A549 treated with ZK216348 at 1 μM for 4 hours (cell line): ENCODE results near the gene FAM167B. TPM values are rescaled to one million over a fixed set of nuclear protein-coding genes. Genes with fewer than 3 reads are reported as not detected.

Source experiments
- total RNA-seq: library from RNA; stranded (reverse); fragments of 200-300 nt; extraction: Qiagen RNA extraction; gene quantifications from 5 replicates; pipeline ENCODE4 v1.2.3, GENCODE V29; 2022; ENCODE audit warnings: low read depth

Gene FAM167B
- 0.36 to 0.86 TPM (median 0.73 TPM) in 5 replicates for total RNA-seq

DNA sequence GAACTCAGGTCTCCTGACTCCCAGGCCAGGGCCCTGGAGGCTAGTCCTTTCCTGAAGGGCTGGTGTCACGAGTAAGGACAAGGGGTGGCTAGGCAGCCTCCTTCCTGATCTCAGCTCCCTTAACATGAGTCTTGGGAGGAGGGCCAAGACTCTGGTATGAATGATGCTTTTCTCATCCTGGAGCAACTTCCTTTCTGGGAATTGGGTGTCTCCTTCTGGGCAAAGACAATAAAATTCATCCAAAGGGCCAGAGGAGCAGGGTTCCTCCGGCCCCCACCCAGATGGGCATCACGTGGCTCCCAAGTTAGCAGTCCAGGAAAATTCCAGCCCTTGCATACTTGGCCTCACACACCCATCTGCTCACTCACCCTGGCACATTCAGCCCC is at the start of gene FAM167B:
FAM167B (plus strand) TSS at position 335 of the 386 bp plus-strand sequence. CDS start 200 bp downstream, outside the sequence.

DNA sequence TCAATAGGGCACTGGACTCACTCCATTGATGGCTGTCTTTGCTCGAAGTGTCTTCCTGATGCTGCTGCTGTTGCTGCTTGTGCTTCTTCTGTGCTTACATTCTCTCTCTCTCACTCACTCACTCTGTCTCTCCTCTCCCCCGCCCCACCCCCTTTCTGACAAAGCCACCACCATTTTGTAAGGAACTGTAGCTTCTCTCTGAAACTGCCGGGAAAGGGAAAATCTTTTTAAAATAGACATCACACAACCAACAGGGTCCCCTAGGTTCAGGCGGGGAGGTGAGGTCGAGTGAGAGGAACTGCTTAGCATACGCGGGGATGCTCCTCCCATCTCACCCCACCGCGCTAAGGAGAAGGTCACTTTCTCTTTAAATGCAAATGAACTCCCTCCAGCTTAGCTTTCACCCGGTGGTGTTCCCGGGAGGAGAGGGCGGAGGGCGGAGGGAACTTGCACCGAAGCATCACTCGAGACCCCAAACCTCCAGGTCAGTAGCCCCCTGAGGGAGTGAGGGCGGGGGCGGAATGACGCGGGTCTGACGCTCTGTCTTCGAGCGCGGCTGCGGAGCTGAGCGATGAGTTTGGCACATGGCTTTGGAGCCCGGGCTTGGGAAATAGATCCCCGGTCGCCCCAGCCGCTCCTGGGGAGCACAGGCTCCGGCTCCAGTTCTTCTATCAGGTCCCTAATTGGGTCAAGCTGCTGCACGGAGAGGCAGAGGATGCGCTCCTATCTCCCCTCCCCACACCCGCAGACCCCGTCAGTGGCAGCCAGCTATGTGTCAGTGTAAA is 46.6 kb upstream of the FAM167B start, which contains the start of gene CCDC28B:
CCDC28B (plus strand) TSS at position 370 of the 785 bp plus-strand sequence. CDS start 1,341 bp downstream, outside the sequence.

DNA sequence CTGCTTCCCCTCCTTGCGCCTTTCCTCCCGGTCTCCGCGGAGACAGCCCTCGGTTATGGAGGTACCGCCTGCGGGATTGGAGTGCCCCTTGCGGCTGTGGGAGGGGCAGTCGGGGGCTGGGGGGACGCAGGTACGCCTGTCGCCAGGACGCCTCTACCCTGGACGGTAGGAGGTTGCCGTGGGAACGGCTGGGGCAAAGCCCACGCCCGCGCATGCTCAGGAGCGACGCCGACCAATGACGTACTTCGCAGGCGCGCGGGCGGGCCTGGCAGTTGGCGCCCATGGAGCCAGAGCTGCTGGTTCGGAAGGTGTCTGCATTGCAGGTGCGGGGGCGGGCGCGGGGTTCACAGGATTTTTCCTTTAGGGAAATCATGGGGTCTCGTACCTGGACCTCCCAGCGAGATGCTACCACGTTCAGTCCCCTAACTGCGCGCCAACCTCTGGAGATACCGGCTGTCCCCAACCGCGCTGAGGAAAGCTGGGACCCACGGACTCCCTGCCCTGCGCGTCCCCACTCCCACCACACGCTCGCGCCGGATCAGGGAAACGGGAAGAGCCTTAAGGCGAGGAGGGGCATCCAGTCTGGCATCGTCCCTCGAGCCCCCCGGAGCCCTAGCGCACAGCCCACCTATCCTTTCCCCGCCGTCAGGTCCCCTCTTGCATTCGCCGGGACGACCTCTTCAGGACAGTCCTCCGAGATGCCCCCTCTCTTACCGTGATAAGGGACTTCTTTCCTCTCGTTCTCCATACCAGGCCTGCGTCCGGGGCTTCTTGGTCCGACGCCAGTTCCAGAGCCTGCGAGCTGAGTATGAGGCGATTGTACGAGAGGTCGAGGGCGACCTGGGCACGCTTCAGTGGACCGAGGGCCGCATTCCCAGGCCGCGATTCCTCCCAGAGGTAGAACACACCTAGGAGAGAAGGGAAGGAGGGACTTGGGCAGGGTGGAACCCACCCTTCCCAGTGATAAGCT is 41.3 kb upstream of the FAM167B start, which contains the start of gene IQCC:
IQCC (plus strand) TSS at position 271 of the 970 bp plus-strand sequence; CDS start at position 282, 11 bp downstream.

DNA sequence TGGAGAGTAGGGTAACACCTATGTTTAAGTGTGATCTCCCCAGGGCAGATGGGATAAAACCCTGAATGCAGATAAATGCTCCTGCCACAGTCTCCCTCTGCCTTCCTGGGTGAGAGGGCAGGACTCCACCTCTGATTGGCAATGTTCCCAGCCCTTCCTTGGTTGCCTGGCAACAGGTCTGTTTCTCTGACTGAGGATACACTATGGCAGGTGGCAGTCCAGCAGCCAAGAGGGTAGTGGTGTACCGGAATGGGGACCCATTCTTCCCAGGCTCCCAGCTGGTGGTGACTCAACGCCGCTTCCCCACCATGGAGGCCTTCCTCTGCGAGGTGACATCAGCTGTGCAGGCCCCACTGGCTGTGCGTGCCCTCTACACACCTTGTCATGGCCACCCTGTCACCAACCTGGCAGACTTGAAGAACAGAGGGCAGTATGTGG is 38.1 kb upstream of the FAM167B start, which contains the start of gene DCDC2B:
DCDC2B (plus strand) TSS at position 199 of the 438 bp plus-strand sequence; CDS start at position 204, 5 bp downstream.

DNA sequence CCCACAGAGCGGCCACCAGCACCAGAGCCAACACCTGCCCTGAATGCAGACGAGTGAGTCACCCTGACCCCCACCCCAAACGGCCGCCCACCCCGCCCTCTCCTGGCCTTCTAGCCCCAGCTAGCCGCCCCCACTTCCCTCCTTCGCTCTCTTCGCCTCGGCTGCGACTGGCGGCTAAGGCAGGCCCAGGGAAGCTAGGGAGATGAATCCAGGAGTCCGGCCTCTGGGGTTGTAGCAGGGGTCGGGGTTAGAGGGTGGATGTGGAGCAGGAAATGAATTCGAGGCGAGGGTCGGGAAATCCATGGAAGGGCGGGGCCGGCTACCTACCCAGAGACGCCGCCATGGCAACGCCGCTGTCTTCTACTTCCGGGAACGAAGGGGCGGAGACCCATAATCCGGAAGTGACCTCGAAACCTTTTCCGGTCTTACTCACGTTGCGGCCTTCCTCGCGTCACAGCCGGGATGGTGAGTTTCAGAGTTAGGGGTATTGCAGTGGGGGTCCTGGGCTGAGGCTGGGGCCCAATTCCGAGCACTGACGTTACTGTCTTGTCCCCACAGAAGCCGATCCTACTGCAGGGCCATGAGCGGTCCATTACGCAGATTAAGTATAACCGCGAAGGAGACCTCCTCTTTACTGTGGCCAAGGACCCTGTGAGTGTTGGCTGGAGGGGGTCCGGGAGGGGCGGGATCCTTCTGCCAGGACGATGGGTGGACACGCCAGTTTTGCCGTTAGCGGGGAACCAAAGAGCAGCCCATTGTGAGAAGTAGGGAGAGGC is 24.9 kb upstream of the FAM167B start, which contains the start of the genes EIF3I and TMEM234:
EIF3I (plus strand) TSS at position 428 of the 776 bp plus-strand sequence; CDS start at position 463, 35 bp downstream.
TMEM234 (minus strand) TSS at position 374 of the 776 bp plus-strand sequence; CDS start at position 343, 31 bp downstream.

DNA sequence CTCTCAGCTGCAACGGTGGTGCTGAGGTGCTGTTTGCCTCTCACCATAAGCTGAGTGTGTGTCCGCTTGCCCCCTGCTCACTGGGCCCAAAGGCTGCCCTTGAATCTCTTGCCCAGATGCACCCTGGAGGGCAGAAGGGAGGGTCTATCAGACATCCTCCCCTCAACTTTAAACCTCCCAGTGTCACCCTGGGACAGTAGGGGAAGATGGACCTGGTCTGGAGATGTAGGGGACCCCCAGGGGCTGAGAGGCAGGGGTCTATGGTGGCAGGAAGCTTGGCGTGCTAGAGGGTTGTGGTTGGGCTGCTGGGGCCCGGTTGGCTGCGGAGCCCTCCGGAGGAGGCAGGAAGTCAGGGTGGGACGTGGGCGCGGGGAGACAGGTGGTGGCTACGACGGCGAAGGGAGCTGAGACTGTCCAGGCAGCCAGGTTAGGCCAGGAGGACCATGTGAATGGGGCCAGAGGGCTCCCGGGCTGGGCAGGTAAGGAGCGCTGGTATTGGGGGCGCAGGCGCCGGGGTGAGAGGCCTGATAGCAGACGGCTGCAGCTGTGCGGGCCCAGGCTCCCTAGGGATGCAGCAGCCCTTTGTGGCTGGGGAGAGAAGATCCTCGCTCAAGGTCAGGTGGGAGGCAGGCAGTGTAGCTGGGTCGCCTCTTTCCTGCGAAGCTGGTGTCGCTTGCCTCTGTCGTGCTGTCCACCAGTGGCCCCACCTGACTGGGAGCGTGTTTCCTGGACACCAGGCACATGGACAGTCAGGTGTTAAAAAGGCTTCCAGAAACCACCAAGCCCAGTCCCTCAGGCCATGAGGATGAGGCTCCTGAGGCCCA is 4.1 kb downstream of the FAM167B start, which contains the start of gene LCK:
LCK (plus strand) TSS at position 373 of the 824 bp plus-strand sequence. CDS start 23,065 bp downstream, outside the sequence.

DNA sequence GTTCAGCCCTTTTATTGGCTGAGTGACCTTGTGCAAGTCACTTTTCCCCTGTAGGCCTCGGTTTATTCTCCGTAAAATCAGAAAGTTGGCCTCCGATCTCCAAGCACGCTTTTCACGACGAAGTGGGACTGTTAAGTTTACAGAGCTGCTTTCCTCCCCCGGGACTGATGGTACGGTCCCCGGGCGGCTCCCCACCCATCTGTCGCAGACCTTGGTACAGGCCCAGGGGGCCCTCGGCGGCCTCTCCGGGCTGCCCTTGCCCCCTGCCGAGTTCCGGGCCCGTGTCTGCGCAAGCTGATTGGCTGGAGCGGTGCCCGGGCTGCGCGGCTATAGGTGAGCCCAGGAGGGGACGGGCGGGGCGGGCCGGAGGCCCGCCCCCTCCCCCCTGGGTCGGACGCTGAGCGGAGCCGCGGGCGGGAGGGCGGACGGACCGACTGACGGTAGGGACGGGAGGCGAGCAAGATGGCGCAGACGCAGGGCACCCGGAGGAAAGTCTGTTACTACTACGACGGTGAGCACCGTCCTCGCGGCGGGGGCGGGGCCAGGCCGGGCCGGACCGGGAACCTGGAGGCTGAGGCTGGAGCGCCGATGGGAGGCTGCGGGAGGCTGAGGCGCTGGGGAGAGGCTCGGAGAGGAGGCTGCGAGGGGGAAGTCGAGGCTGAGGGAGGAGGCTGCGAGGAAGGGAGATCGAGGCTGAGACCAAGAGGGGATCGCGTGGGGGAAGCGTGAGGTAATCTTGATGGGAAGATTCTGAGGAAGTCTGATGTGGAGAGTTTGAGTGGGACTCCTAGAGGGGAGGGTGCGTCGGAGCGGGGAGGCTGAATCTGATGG is 44.9 kb downstream of the FAM167B start, which contains the start of gene HDAC1:
HDAC1 (plus strand) TSS at position 376 of the 831 bp plus-strand sequence; CDS start at position 463, 87 bp downstream.

Other genes starting within 250 kb of the FAM167B start
- gene KHDRBS1, start 233.4 kb upstream of the FAM167B start, total RNA-seq: 105 to 151 TPM (median 137 TPM) in 5 replicates
- gene TMEM39B, start 174.3 kb upstream of the FAM167B start, total RNA-seq: 6.7 to 12.9 TPM (median 12.0 TPM) in 5 replicates
- 14.1 to 16.7 TPM (median 14.9 TPM) in 5 replicates for gene KPNA6, start 139.2 kb upstream of the FAM167B start, total RNA-seq
- gene TXLNA, start 67.5 kb upstream of the FAM167B start, total RNA-seq: 26.4 to 30.0 TPM (median 29.2 TPM) in 5 replicates
- 1.1 to 2.8 TPM (median 1.8 TPM) in 5 replicates for gene CCDC28B, start 46.6 kb upstream of the FAM167B start, total RNA-seq
- gene IQCC, start 41.6 kb upstream of the FAM167B start, total RNA-seq: 1.6 to 2.7 TPM (median 2.1 TPM) in 5 replicates
- not detected in 5 replicates for gene DCDC2B, start 38.1 kb upstream of the FAM167B start, total RNA-seq
- 8.1 to 10.7 TPM (median 10.5 TPM) in 5 replicates for gene TMEM234, start 24.9 kb upstream of the FAM167B start, total RNA-seq
- gene EIF3I, start 24.8 kb upstream of the FAM167B start, total RNA-seq: 262 to 314 TPM (median 274 TPM) in 5 replicates
- gene LCK, start 4.0 kb downstream of the FAM167B start, total RNA-seq: not detected in 5 replicates
- gene HDAC1, start 44.9 kb downstream of the FAM167B start, total RNA-seq: 52.8 to 61.8 TPM (median 54.7 TPM) in 5 replicates
- gene MARCKSL1, start 89.0 kb downstream of the FAM167B start, total RNA-seq: 54.0 to 74.4 TPM (median 66.1 TPM) in 5 replicates
- 2.0 to 4.7 TPM (median 4.0 TPM) in 5 replicates for gene FAM229A, start 115.3 kb downstream of the FAM167B start, total RNA-seq
- gene TSSK3, start 115.3 kb downstream of the FAM167B start, total RNA-seq: 0.25 TPM in 1 of 5 replicates, not detected in the others
- gene BSDC1, start 147.2 kb downstream of the FAM167B start, total RNA-seq: 16.7 to 22.6 TPM (median 22.5 TPM) in 5 replicates
- not detected in 5 replicates for gene ZBTB8B, start 217.8 kb downstream of the FAM167B start, total RNA-seq